ENCODE results near the gene SOCS7.

DNA sequence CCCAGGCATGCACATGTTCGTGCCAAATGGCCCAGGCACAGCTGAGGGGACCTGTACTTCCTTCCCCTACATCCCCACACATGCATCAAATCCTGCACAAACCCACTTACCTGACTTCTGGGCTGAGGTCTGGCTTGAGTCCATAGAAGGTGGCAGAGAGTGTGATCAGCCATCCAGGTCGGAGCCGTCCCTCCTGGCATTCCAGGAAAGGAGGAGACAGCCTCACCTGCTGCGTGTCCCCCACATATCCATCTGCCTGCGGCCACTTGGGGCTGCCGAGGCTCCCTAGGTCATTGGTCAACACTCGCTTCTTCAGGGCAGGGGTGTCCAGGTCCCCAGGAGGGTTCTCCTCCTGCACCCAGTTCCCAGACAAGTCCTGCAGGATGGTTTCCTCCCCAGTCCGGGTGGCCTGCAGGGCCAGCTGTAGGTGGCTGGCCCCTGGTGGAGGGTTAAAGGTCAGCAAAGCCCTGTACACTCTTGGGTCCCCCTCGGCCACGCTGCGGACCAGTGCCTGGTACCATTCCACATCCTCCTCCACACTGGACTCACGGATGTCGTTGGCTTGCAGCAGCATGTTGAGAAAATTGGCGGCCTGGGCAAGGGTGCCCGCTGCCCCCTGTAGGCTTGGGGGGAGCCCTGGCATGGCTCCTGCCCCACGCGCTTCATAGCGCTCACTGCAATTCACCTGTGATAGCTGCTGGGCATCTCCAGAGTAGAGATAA lies 8.6 kb upstream of the SOCS7 start:
- no peak for TF ChIP-seq POLR2AphosphoS5 (IDR thresholded peaks at IDR 0.05)
- TF ChIP-seq, protein P1, sequence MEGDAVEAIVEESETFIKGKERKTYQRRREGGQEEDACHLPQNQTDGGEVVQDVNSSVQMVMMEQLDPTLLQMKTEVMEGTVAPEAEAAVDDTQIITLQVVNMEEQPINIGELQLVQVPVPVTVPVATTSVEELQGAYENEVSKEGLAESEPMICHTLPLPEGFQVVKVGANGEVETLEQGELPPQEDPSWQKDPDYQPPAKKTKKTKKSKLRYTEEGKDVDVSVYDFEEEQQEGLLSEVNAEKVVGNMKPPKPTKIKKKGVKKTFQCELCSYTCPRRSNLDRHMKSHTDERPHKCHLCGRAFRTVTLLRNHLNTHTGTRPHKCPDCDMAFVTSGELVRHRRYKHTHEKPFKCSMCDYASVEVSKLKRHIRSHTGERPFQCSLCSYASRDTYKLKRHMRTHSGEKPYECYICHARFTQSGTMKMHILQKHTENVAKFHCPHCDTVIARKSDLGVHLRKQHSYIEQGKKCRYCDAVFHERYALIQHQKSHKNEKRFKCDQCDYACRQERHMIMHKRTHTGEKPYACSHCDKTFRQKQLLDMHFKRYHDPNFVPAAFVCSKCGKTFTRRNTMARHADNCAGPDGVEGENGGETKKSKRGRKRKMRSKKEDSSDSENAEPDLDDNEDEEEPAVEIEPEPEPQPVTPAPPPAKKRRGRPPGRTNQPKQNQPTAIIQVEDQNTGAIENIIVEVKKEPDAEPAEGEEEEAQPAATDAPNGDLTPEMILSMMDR (IDR thresholded peaks at IDR 0.05) = no peak

Data from prostate gland (tissue), 2 donors.